Skeletal muscle tissue (tissue), 4 donors: ENCODE measurements around the gene DTX1. TPM values are rescaled to one million over a fixed set of nuclear protein-coding genes. Genes with fewer than 3 reads are reported as not detected.

Source experiments
- H3K27ac ChIP-seq: one replicate; pipeline ENCODE4 v1.7.0; 2013; ENCODE audit warnings: mild to moderate bottlenecking, low read depth, low read length, inconsistent platforms
- H3K27me3 ChIP-seq, 3 donors: one replicate each; pipeline ENCODE4 v1.7.0; 2013; ENCODE audit warnings: low read length in 3 of 3; ENCODE audit not compliant: control insufficient read depth in 3 of 3, insufficient read depth in 3 of 3
- H3K36me3 ChIP-seq, 3 donors: one replicate each; pipeline ENCODE4 v1.7.0; 2013; ENCODE audit warnings: low read length in 3 of 3; ENCODE audit not compliant: control insufficient read depth in 3 of 3, insufficient read depth in 3 of 3
- H3K4me1 ChIP-seq, 3 donors: one replicate each; pipeline ENCODE4 v1.7.0; 2013; ENCODE audit warnings: low read length in 3 of 3, mild to moderate bottlenecking in 3 of 3; ENCODE audit not compliant: control insufficient read depth in 3 of 3, insufficient read depth in 3 of 3
- H3K4me3 ChIP-seq, 3 donors: one replicate each; pipeline ENCODE4 v1.7.0; 2013; ENCODE audit warnings: low read length in 3 of 3
- H3K9ac ChIP-seq, 3 donors: one replicate each; pipeline ENCODE4 v1.7.0; 2013; ENCODE audit warnings: low read length in 3 of 3, mild to moderate bottlenecking in 3 of 3, moderate library complexity in 2 of 3, low read depth in 1 of 3
- H3K9me3 ChIP-seq, 3 donors: one replicate each; pipeline ENCODE4 v1.7.0; 2013; ENCODE audit warnings: low read length in 3 of 3; ENCODE audit not compliant: control insufficient read depth in 3 of 3
- total RNA-seq: library from RNA; depleted of rRNA; stranded (reverse); fragments of >200 nt; gene quantifications from one replicate; pipeline ENCODE4 v1.2.3, GENCODE V29; 2014
- donor health status: Osteomylitis.

Gene DTX1
- 3.1 TPM for total RNA-seq

DNA sequence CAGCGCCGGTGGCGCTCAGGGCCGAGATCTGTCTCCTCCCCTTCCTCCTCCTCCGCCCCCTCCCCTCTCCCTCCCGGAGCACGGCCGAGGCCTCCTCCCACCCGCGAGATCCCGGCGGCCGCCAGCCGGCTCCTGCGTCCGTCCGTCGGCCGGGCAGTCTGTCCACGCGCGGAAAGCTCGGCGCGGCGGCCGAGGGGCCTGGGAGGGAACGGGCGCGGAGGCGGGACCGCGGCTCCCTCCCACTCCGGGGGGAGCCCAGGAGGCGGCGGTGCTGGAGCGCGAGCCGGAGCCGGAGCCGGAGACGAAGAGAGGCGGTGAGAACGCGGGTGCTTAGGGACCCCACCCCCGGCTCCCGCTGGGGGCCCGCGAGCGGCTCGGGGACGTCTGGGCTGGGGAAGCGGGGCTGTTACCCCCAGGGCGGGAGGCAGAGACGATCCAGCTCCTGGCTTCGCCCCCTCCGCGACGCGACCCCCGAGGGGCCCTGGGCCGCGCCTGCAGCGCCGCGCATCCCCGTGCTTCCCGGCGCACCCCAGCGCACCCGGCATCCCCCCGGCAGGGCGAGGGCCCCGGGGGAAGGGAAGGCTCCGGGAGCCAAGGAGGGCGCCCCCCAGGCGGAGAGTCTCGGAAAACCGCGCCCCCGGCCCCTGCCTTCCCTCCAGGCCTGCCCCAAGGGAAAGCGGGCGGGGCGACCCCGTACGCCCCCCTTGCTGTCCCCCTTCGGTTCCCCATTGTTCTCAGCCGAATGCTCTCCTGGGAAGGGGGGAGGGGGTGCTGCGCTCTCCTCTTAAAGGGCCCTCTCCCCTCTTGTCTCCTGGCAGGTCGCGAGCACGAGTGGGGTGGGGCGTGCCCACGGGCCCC is at the start of gene DTX1:
DTX1 (plus strand) TSS at position 100 of the 858 bp plus-strand sequence. CDS start 1,463 bp downstream, outside the sequence.
- Histone ChIP-seq H3K4me1 (peaks cover 0 to 2% (median 0%) of the 10 kb centered on the region in 3 donors), H3K9ac (peak within 1 kb of the TSS in 1 of 3 donors; percentile 33), H3K27ac (no peak within 1 kb of the TSS), H3K9me3 (no peaks in the 10 kb centered on the region), H3K36me3 (no peaks in the 10 kb centered on the region), H3K4me3 (peak within 1 kb of the TSS; percentile 32 to 43 (median 35)), H3K27me3 (peaks cover 40 to 60% (median 52%) of the 10 kb centered on the region in 3 donors)

DNA sequence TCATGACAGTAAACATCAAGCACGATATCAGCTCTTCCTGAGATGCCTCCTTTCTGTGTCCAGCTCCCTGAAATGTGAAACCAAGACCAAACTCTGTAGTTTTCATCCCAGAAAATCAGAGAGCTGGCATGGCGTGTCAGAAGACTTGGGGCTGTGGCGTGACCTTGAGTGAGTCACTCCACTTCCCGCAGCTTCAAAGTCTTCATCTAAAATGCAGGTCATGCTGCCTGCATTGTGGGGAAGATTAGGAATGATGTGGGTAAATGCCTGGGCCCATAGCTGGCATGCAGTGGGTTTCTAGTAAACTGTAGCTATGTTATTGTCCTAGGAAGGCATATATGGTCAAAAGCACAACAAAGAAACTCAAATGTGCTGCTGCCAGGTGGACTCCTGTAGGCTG is 49.4 kb upstream of the DTX1 start:
- no peaks in the 10 kb centered on the region for H3K9me3 ChIP-seq
- H3K27me3 ChIP-seq = peaks cover 0 to 6% (median 0%) of the 10 kb centered on the region in 3 donors
- no peaks in the 10 kb centered on the region for H3K4me1 ChIP-seq
- peaks cover 2 to 16% (median 3%) of the 10 kb centered on the region in 3 donors for H3K36me3 ChIP-seq
- H3K9ac ChIP-seq = no peak overlapping the region
- H3K27ac ChIP-seq = no peak overlapping the region
- no peak overlapping the region for H3K4me3 ChIP-seq

DNA sequence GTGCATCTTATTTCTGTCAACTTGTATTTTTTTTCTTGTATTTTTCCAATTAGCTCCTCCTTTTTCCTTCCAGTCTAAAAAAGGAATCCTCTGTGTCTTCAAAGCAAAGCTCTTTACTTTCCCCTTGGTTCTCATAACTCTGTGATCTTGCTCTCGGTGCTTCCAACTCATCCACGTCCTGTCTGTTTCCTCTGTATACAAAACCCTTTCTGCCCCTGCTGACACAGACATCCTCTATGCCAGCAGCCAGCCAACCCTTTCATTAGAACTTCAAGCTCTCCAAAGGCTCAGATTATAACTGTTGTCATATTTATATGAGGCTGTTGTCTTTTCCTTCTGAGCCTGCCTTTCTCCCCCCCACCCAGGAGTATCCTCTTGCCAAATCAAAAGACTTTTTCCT is 45.8 kb upstream of the DTX1 start:
- Histone ChIP-seq H3K36me3 (peaks cover 0 to 12% (median 2%) of the 10 kb centered on the region in 3 donors), H3K4me3 (no peak overlapping the region), H3K9ac (no peak overlapping the region), H3K27me3 (peaks cover 0 to 7% (median 7%) of the 10 kb centered on the region in 3 donors), H3K27ac (no peak overlapping the region), H3K4me1 (no peaks in the 10 kb centered on the region), H3K9me3 (no peaks in the 10 kb centered on the region)

DNA sequence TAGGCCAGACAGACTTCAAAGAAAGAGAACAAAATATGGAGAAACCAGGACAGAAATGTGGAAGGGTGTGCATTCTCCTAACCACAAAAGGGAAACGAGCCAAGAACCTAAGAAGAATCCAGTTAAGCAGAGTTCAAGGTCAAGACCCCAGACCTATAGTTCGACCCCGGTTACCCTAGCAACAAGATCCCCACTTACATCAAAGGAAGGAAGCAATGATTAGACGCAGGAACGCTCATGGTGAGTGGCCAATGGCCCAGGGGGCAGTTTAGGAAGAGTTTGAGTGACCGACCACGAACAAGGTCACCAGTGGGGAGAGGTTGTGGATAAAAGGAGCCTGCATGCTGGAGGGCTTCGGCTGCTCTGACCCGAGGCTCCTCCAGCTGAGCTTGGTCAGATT is 42.0 kb upstream of the DTX1 start:
- H3K9ac ChIP-seq = no peak overlapping the region
- no peak overlapping the region for H3K27ac ChIP-seq
- no peaks in the 10 kb centered on the region for H3K9me3 ChIP-seq
- no peak overlapping the region for H3K4me3 ChIP-seq
- no peaks in the 10 kb centered on the region for H3K36me3 ChIP-seq
- peaks cover 0 to 12% (median 12%) of the 10 kb centered on the region in 3 donors for H3K27me3 ChIP-seq
- H3K4me1 ChIP-seq = no peaks in the 10 kb centered on the region

DNA sequence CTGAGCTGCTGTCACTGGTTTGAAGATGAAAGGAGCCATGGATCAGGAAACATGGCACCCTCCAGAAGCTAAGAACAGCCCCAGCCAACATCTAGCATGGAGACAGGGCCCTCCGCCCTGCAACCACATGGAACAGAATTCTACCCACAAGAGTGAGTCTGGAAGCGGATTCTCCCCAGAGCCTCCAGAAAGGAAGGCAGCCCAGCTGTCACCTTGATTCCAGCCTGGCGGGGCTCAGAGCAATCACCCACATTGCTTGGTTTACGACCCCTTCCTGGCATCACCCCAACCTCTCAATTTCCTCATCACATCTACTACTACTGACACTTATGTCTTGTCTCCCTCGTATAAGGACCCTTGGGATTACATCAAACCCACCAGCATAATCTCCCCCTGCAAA is 39.7 kb upstream of the DTX1 start:
- no peak overlapping the region for H3K4me3 ChIP-seq

DNA sequence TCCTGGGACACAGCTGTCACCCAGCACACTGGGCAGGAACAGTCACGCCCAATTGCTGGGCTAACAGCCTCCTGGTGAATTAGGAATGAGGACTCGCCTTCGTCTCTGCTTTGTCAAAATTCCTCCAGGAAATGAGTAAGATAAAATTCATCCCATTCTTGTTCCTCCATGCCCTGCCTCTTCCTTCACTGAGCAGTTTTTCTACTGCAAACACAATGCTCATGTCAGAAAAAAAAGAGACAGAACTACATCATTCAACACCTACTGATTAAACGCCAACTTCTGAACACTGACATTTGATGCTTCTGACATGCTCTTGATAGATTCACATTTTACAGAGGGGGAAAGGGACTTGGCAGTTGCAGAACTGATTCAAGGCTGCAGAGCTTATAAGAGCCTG is 37.5 kb upstream of the DTX1 start:
- Histone ChIP-seq H3K4me1 (no peaks in the 10 kb centered on the region), H3K9me3 (no peaks in the 10 kb centered on the region), H3K36me3 (no peaks in the 10 kb centered on the region), H3K9ac (no peak overlapping the region), H3K27ac (no peak overlapping the region), H3K27me3 (peaks cover 0 to 18% (median 16%) of the 10 kb centered on the region in 3 donors), H3K4me3 (no peak overlapping the region)

More for the DNA sequence above, 39.7 kb upstream of the DTX1 start:
- H3K4me1 ChIP-seq = no peaks in the 10 kb centered on the region
- no peaks in the 10 kb centered on the region for H3K36me3 ChIP-seq
- H3K9ac ChIP-seq = no peak overlapping the region
- H3K27me3 ChIP-seq = peaks cover 0 to 18% (median 12%) of the 10 kb centered on the region in 3 donors
- no peaks in the 10 kb centered on the region for H3K9me3 ChIP-seq
- H3K27ac ChIP-seq = no peak overlapping the region

DNA sequence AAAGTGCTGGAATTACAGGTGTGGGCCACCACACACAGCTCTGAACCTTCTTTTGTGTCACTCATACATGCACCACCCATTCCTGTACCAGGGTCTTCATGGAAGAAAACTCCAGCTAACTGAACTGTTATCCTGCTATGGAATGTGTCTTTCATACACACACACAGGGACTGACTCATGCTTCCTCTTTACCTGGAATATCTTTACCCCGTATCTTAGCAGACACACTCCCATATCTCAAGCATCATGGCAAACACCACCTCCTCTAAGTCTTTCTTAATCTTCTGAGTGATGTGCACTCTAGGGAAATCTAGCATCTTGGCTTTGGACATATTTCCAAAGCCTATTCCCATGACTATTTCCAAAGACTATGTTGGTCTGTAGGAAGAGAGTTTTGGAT is 35.0 kb upstream of the DTX1 start:
- H3K36me3 ChIP-seq = no peaks in the 10 kb centered on the region
- no peaks in the 10 kb centered on the region for H3K4me1 ChIP-seq
- H3K9ac ChIP-seq = no peak overlapping the region
- H3K9me3 ChIP-seq = no peaks in the 10 kb centered on the region
- H3K27me3 ChIP-seq = peaks cover 0 to 11% (median 9%) of the 10 kb centered on the region in 3 donors
- H3K27ac ChIP-seq = no peak overlapping the region
- no peak overlapping the region for H3K4me3 ChIP-seq

DNA sequence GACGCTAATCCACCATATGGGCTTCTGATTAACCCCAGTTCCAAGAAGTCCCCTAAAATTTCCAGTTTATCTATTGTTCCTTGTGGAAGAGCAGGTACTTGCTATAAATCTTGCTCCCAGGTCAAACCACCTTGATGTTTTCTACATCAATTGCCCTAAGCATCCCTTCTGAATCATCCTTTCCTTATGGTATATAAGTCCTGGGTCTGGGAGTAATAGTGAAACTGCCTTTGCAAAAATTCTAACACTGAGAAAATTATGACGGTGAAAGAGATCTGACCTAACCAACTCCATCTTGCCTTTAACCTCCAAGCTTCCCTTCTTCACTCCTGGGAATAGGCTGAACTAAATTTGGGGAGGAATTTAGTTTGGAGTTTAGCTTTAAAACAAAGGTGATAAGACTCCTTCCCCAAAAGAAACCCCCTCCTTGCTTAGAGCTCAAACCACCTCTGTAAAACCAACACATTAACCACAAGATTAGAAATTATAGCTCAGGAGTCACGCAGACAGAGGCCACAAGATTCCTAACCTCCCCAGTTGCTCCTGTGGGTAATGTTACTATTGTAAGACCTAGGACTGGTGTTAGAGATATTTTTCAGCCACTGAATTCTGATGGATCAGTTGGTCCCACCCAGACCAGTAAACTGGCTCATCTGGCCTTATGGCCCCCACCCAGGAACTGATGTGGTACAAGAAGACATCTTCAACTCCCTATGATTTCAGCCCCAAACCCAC is 33.8 kb upstream of the DTX1 start:
- no peak overlapping the region for H3K27ac ChIP-seq

DNA sequence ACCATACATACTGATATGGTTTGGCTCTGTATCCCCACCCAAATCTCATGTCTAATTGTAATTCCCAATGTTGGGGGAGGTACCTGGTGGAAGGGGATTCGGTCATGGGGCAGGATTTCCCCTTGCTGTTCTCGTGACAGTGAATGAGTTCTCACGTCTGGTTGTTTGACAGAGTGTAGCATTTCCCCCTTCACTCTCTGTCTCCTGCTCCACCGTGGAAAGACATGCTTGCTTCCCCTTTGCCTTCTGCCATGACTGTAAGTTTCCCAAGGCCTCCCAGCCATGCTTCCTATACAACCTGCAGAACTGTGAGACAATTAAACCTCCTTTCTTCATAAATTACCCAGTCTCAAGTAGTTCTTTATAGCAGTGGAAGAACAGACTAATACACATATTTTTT is 28.8 kb upstream of the DTX1 start:
- Histone ChIP-seq H3K27ac (no peak overlapping the region), H3K27me3 (peaks cover 2 to 4% (median 3%) of the 10 kb centered on the region in 3 donors), H3K36me3 (no peaks in the 10 kb centered on the region), H3K9ac (no peak overlapping the region), H3K4me3 (no peak overlapping the region), H3K9me3 (no peaks in the 10 kb centered on the region), H3K4me1 (no peaks in the 10 kb centered on the region)

More for the DNA sequence above, 33.8 kb upstream of the DTX1 start:
- Histone ChIP-seq H3K9me3 (no peaks in the 10 kb centered on the region), H3K9ac (no peak overlapping the region), H3K27me3 (peaks cover 0 to 6% (median 4%) of the 10 kb centered on the region in 3 donors), H3K36me3 (no peaks in the 10 kb centered on the region), H3K4me1 (no peaks in the 10 kb centered on the region), H3K4me3 (no peak overlapping the region)
